Activated CD8-positive, alpha-beta memory T cell treated with anti-CD3 and anti-CD28 coated beads for 4 hours (primary cell): Measurements from ENCODE around the gene SLC9A1.

Source experiments
- DNase-seq, 2 donors: peaks; one replicate each; pipeline ENCODE4 v3.0.0-alpha.2; 2020; ENCODE audit warnings: low read depth in 2 of 2

The SLC9A1 gene

GRCh38 chr1:27150641-27151040, 4.3 kb downstream of the SLC9A1 start:
- no peak for DNase-seq

DNA sequence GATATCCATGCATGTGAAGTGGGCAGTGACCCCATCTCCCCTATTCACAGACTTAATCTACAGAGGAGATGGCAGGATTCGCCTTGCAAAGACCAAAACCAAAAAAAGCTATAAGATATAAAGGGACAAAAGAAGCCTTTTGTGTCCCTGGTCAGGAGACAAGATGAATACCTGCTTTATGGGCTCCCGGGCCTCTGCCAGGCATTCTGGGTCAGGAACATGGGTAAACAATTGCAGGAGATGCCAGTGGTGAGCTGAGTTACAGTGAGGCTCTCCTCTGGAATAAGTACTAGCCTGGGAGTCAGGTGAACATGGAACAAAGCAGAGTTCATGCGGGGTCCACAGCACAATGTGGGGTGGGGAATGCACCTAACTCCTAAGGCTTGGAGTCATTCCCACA, 4.7 kb downstream of the SLC9A1 start:
- no peak for DNase-seq

DNA sequence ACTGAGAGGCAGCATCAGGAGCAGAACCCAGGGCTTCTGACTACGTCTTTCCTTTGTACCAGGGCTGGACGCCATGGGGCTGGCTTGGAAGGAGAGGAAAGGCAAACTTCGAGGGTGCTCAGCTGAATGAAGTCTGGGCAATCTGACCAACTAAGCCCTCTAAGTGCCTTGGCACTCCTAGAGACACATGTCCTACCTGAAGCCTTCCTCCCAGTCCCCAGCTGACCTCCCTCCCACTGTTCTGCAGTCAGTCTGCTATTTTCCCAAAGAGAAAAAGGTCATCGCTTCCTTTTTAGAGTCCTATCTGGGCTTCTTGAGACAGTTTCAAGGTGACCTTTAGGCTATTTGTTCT, 5.2 kb downstream of the SLC9A1 start:
- DNase-seq, result no peak

- DNase-seq, result no peak
Observed at GRCh38 chr1:27149084-27149761, 5.7 kb downstream of the SLC9A1 start.

GRCh38 chr1:27148591-27148990, 6.3 kb downstream of the SLC9A1 start:
- DNase-seq, result no peak

GRCh38 chr1:27147842-27148518, 6.9 kb downstream of the SLC9A1 start:
- no peak for DNase-seq

- DNase-seq, result no peak
Observed at GRCh38 chr1:27145934-27146354, 9.0 kb downstream of the SLC9A1 start.

DNA sequence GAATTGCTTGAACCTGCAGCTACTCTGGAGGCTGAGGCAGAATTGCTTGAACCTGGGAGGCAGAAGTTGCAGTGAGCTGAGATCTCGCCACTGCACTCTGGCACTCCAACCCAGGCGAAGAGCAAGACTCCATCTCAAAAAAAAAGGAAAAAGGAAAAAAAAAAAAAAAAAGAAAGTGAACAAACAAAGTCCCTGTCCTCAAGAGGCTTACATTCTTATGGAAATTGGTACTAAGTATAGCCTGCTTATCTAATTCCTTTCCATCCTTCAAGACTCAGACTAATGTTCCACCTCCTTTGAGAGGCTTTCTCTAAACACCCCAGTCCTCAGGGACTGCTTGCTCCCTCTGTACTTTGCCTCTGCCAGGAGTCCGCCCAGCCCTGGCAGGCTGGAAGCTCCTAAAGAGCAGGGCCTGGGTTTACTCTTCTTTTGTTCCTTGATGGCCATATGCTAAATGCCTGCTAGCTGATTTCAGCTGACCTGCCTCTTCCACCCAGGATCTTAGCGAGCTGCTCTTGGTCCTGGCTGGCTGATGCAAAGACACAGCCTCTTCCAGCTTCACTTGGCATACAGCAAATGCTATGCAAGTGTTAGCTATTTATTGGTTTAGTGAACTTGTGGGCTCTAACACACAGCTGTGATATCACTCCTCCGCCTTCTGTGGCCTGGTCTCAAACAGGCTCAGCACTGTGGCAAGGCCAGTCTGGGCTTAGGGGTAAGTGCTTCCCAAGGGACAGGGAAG, 9.8 kb downstream of the SLC9A1 start:
- no peak for DNase-seq

- no peak for DNase-seq
Observed at GRCh38 chr1:27144049-27144748, 10.7 kb downstream of the SLC9A1 start.

GRCh38 chr1:27143401-27143800, 11.5 kb downstream of the SLC9A1 start:
- DNase-seq, result no peak

- DNase-seq, result no peak
Observed at GRCh38 chr1:27142464-27142863, 12.5 kb downstream of the SLC9A1 start.

DNA sequence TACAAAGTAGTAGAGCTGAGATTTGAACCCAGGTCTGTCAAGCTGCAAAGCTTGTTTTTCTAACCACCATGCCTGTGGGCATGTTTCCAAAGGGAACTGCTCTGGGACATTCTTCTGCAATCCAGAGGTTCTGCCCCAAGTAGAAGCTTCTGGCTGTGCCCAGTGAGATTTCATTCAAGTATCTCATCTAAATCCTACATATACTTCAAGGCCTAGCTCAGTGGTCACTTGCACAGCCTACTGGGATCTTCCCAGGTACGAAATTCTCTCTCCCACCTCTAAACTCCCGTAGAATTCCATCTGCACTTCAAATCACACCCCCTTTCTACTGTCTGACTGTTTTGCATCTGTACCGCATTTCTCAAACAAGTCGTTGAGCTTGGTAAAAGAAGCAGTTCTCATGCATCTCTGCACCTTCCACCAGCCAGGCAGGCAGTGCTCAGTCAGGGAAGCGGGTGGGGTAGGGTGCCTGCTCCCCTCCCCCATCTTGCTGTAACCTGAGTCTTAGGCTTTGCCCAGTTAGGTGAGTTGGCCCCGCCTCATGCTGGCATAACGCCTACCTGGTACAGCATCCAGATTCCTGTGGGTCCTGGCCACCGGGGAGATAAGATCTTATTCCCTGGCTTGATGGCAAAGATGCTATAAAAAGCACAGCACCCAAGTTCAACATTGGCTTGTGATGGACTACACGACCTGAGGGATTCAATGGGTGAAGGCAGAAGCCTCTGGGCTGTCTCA, 13.5 kb downstream of the SLC9A1 start:
- DNase-seq, result no peak

DNA sequence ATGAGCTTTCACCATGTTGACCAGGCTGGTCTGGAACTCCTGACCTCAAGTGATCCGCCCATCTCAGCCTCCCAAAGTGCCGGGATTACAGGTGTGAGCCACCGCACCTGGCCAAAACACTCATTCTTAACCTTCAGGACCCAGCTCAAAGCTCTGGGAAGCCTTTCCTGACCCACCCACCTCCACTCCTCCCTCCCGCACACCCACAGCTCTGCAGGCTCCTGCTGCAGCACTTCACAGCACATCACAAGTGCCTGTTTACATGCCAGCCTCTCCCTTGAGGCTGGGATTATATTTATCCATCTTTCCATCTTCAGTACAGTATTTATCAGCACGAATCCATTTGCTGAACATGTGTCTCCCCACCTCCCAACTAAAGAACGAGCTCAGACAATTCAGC, 14.9 kb downstream of the SLC9A1 start:
- no peak for DNase-seq

DNA sequence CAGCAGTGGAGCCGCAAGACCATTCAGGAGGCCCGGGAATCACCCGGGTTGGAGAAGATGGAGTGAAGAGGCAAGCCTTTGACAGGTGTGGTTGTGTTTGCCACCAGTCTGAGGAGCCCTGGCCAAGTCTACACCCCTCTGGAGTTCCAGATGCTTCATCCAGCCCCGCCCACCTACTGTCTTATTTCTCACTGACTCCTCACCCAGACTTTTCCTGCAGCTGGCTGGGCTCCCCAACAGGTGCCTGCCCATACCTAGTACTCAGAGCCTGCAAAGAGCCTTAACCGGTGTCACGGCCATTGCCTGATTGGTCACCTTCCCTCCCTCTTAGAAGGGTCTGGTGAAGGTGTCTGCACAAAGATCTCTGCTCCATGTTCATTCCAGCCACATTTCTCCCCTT, 16.0 kb downstream of the SLC9A1 start:
- DNase-seq, result no peak

- no peak for DNase-seq
Observed at GRCh38 chr1:27138368-27138767, 16.6 kb downstream of the SLC9A1 start.

DNA sequence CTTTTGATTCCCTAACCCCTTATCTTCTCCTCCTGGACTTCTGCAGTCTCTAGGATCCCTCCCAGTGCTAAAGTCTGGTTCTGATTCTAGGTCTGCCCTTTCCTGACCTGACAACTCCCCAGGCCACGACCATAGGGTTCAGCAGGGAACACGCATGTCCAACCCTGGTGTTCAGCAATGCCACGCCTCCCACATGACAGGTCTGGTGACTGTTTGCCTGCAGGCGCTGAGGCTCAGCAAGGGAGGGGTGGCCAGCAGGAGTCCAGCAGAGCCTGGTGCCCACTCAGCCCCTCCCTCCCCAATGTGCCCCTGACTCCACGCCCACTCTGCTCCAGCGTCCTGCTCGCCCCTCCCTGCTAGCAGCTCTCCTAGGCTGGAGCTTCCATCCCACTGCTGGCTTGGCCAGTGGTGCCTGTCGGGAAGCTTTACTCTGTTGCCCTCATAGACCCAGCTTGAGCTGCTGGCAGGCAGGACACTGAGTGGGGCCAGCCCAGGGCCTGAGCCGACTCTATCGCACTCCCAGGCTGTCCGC, 17.3 kb downstream of the SLC9A1 start:
- DNase-seq, result no peak

GRCh38 chr1:27136998-27137542, 17.9 kb downstream of the SLC9A1 start:
- peak; percentile 52 to 60 for DNase-seq

GRCh38 chr1:27136236-27136551, 18.7 kb downstream of the SLC9A1 start:
- DNase-seq, result no peak

- DNase-seq, result no peak
Observed at GRCh38 chr1:27135541-27136235, 19.2 kb downstream of the SLC9A1 start.

DNA sequence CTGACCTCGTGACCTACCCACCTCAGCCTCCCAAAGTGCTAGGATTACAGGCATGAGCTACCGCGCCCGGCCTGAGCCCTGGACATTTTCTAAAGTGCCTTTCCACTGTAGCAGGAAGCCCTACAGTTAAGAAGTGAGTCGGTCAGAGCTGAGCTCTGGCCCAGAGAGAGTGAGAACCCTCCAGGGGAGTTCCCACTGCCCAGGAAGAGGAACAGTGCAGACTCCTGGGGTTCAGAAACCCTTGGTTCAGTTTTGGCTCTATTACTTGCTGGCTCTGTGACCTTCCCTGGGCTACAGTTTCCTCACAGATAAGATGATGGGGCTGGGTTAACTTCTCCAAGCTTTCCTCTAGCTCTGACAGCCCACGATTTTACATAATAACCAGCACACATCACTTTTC, 20.9 kb downstream of the SLC9A1 start:
- no peak for DNase-seq

DNA sequence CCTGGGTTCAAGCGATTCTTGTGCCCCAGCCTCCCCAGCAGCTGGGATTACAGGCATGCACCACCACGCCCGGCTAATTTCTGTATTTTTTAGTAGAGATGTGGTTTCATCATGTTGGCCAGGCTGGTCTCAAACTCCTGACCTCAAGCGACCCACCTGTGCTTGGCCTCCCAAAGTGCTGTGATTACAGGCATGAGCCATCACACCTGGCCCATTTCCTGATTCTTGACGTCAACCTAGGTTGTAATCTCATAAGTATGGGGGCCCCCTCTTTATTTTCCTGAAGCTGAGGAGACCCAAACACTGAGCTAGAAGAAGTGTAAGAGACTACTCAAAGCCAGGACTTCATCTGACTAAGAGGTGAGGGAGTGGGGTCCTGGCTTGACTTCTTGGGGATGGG, 21.8 kb downstream of the SLC9A1 start:
- DNase-seq, result no peak
